ENCODE measurements around the gene GDPD4. TPM values are rescaled to one million over a fixed set of nuclear protein-coding genes. Genes with fewer than 3 reads are reported as not detected.
A peak's percentile ranks its signal among the peaks of the same experiment; 100 is the strongest.

GDPD4 gene
- total and polyA plus RNA-seq, 10 donors: 0.07 to 1.6 (median 0.22) TPM; not detected in 6

DNA sequence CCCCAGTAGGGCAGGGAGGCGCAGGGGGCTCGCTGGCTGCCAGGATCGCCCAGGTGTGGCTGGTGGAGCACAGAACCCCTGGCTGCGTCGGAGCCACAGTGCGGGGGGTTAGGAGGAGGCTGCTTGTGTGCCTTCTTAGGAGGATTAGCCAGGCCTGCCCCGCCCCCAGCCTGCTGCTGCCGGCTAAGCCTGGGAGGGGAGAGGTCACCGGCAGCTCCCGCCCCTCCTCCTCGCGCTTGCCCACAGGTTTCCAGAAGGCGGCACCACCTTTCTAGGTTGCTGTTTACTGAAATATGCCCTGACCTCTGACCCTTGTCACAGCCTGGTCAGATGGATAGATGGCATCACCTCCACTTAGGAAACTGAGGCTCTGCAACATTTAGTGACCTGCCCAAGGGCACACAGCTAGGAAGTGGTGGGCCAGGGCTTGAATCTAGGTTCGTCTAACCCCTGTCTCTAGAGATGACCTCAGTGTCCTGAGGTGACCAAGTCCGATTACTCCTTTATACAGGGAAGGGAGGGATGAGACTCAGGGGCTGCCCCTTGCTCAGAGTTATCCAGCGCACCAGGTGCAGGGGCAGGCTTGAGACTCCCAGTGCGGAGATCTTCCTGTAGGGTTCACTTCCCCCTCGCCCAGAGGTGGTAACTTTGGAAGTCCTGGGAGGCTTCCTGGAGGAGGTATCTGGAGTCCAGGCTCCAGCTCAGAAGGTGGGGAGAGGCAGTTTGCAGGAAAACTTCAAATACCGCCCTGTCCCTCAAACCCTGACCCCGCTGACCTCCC lies 129.4 kb downstream of the GDPD4 start:
- intact Hi-C loops (cut with DNase I; ENCODE audit: low total_unique reads): no loop called here
- Histone ChIP-seq H3K4me3 (peak overlapping the region in 4 of 8 donors; percentile 11 to 60 (median 38)), H3K36me3 (no peaks in the 10 kb centered on the region), H3K4me1 (peaks cover 0 to 64% (median 35%) of the 10 kb centered on the region in 6 donors), H3K27ac (peak overlapping the region in 3 of 8 donors; percentile 4 to 57 (median 12)), H3K27me3 (replicated peaks in 1 of 7) (no peaks in the 10 kb centered on the region), H3K9me3 (no peaks in the 10 kb centered on the region)
- DNase-seq: no peak
- TF ChIP-seq CTCF (IDR thresholded peaks at IDR 0.05 in 8 of 11, conservative IDR thresholded peaks at IDR 0.05 in 3 of 11) (no peak), POLR2AphosphoS5 (IDR thresholded peaks at IDR 0.05) (no peak)
- 66 to 85% (median 81%) methylated on average over 7 to 20 of the region's 20 CpGs for WGBS, 5 donors

DNA sequence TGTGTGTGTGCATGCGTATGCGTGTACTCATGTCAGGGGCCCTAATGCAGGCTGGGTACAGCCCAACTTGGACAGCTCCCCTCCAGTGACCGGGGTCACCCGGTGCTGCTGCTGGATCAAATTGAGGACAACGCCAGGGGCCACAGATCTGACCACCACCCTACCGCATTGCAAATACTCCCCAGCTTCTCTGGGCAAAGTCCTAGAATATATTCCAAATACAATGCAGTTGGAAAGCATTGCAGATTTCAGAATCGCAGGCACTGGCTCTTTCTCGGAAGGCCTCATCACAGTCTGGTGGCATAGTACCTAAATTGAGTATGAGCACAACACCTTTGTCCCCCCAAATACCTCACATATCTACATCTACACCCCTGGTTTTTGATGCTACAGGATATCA lies 130.2 kb downstream of the GDPD4 start:
- H3K27ac ChIP-seq: no peak overlapping the region
- H3K27me3 ChIP-seq (replicated peaks in 1 of 7): no peaks in the 10 kb centered on the region
- H3K9me3 ChIP-seq: no peaks in the 10 kb centered on the region
- 89 to 97% (median 95%) methylated on average over 8 of the region's 8 CpGs for WGBS, 5 donors
- intact Hi-C loops (cut with DNase I; ENCODE audit: low total_unique reads): no loop called here
- peaks cover 0 to 62% (median 30%) of the 10 kb centered on the region in 6 donors for H3K4me1 ChIP-seq
- TF ChIP-seq POLR2A (IDR thresholded peaks at IDR 0.05): no peak
- TF ChIP-seq POLR2AphosphoS5 (IDR thresholded peaks at IDR 0.05): no peak
- no peak for TF ChIP-seq CTCF (IDR thresholded peaks at IDR 0.05 in 8 of 11, conservative IDR thresholded peaks at IDR 0.05 in 3 of 11)
- no peak overlapping the region for H3K4me3 ChIP-seq
- no peaks in the 10 kb centered on the region for H3K36me3 ChIP-seq
- DNase-seq: no peak

- TF ChIP-seq POLR2A (IDR thresholded peaks at IDR 0.05): no peak
- TF ChIP-seq POLR2AphosphoS5 (IDR thresholded peaks at IDR 0.05): no peak
- TF ChIP-seq CTCF (IDR thresholded peaks at IDR 0.05 in 8 of 11, conservative IDR thresholded peaks at IDR 0.05 in 3 of 11): no peak
- no peak overlapping the region for H3K4me3 ChIP-seq
- WGBS, 5 donors: 81 to 93% (median 88%) methylated on average over 5 of the region's 5 CpGs
- DNase-seq: no peak
- intact Hi-C loops (cut with DNase I; ENCODE audit: low total_unique reads): no loop called here
- H3K4me1 ChIP-seq: peaks cover 0 to 50% (median 18%) of the 10 kb centered on the region in 6 donors
- no peaks in the 10 kb centered on the region for H3K36me3 ChIP-seq
- no peaks in the 10 kb centered on the region for H3K27me3 ChIP-seq (replicated peaks in 1 of 7)
- no peaks in the 10 kb centered on the region for H3K9me3 ChIP-seq
- no peak overlapping the region for H3K27ac ChIP-seq
Observed at GRCh38 chr11:77170107-77170506, 131.4 kb downstream of the GDPD4 start.

- no peak for DNase-seq
- TF ChIP-seq POLR2AphosphoS5 (IDR thresholded peaks at IDR 0.05): no peak
- TF ChIP-seq POLR2A (IDR thresholded peaks at IDR 0.05): no peak
- TF ChIP-seq CTCF (IDR thresholded peaks at IDR 0.05 in 8 of 11, conservative IDR thresholded peaks at IDR 0.05 in 3 of 11): no peak
- Histone ChIP-seq H3K9me3 (no peaks in the 10 kb centered on the region), H3K27me3 (replicated peaks in 1 of 7) (no peaks in the 10 kb centered on the region), H3K27ac (peak overlapping the region in 1 of 8 donors; percentile 18), H3K36me3 (no peaks in the 10 kb centered on the region), H3K4me1 (peaks cover 0 to 27% (median 4%) of the 10 kb centered on the region in 6 donors), H3K4me3 (no peak overlapping the region)
- intact Hi-C loops (cut with DNase I; ENCODE audit: low total_unique reads): no loop called here
- 65 to 83% (median 76%) methylated on average over 8 of the region's 8 CpGs for WGBS, 5 donors
Observed at GRCh38 chr11:77167791-77168190, 133.7 kb downstream of the GDPD4 start.

All from spleen (tissue), 11 donors.